ENCODE measurements around the gene MAFG.
A peak's percentile ranks its signal among the peaks of the same experiment; 100 is the strongest.

The MAFG gene

GRCh38 chr17:81935709-81936084, 8.2 kb upstream of the MAFG start:
- DNase-seq = no peak

GRCh38 chr17:81934850-81935708, 7.5 kb upstream of the MAFG start:
- DNase-seq = no peak

- no peak for DNase-seq
Observed at GRCh38 chr17:81934098-81934757, 6.7 kb upstream of the MAFG start.

- DNase-seq = no peak
Observed at GRCh38 chr17:81933178-81933699, 5.7 kb upstream of the MAFG start.

GRCh38 chr17:81932333-81932983, 4.9 kb upstream of the MAFG start:
- DNase-seq = no peak

GRCh38 chr17:81931557-81932332, 4.2 kb upstream of the MAFG start:
- DNase-seq = no peak

- no peak for DNase-seq
Observed at GRCh38 chr17:81931189-81931556, 3.6 kb upstream of the MAFG start.

- no peak for DNase-seq
Observed at GRCh38 chr17:81930142-81931125, 2.9 kb upstream of the MAFG start.

GRCh38 chr17:81929253-81930141, 2.0 kb upstream of the MAFG start:
- no peak for DNase-seq

- no peak for DNase-seq
Observed at GRCh38 chr17:81928544-81929252, 1.2 kb upstream of the MAFG start.

GRCh38 chr17:81927152-81927652, 333 bp downstream of the MAFG start:
- no peak for DNase-seq

GRCh38 chr17:81926451-81927151, 934 bp downstream of the MAFG start:
- peak; percentile 73 for DNase-seq

- no peak for DNase-seq
Observed at GRCh38 chr17:81925860-81926450, 1.6 kb downstream of the MAFG start.

- no peak for DNase-seq
Observed at GRCh38 chr17:81924557-81925532, 2.7 kb downstream of the MAFG start.

GRCh38 chr17:81923302-81924260, 4.0 kb downstream of the MAFG start:
- peak; percentile 79 for DNase-seq

Data from HCEC 1CT (cell line).